ENCODE data around the gene LIPK.

GRCh38 chr10:88745633-88746032 is 39.6 kb downstream of the LIPK start:
- TF ChIP-seq PHB2 (IDR thresholded peaks at IDR 0.05; ENCODE audit: low read depth), result no peak
- no peak for TF ChIP-seq EGR1 (conservative IDR thresholded peaks at IDR 0.05)
- no peak for TF ChIP-seq POLR2A (conservative IDR thresholded peaks at IDR 0.05)

All from K562 (cell line).